ENCODE results near the gene GRIPAP1. TPM values are rescaled to one million over a fixed set of nuclear protein-coding genes. Genes with fewer than 3 reads are reported as not detected.

GRIPAP1 gene
- total and polyA plus RNA-seq, 2 donors (not counting 3 experiments of a cell fraction or from before 2014, with no cell fraction given): 25.3 to 49.4 TPM

GRCh38 chrX:49001521-49002090 lies 458 bp downstream of the GRIPAP1 start:
- H3K9me1 ChIP-seq (replicated peaks; ENCODE audit: control insufficient read depth, extremely low read depth, insufficient read depth, low read length): no peaks in the 10 kb centered on the region
- H3K27me3 ChIP-seq (ENCODE audit: control insufficient read depth in 2 of 2, insufficient read depth in 2 of 2, low read length in 2 of 2): no peaks in the 10 kb centered on the region
- intact Hi-C loops (cut with micrococcal nuclease) (loop anchor here (1.0 kb wide), 1 partner anchor 42 kb away; the partner anchor contains the start of gene TFE3), dilution Hi-C loops (cut with MboI; ENCODE audit: extremely low pct_ligation_motif_present, low sequenced_read_pairs) (no loop called here)
- peak overlapping the region; percentile 99 for H3K27ac ChIP-seq (ENCODE audit: insufficient read depth, low read depth, low read length)
- H3K36me3 ChIP-seq (ENCODE audit: control insufficient read depth in 2 of 2, extremely low read depth in 1 of 2, insufficient read depth in 2 of 2, low read length in 2 of 2): peaks cover 0 to 15% of the 10 kb centered on the region in 2 experiments
- H3K79me2 ChIP-seq (ENCODE audit: control insufficient read depth, insufficient read depth, low read length): peaks cover 8% of the 10 kb centered on the region
- H4K20me1 ChIP-seq (replicated peaks; ENCODE audit: control insufficient read depth, extremely low read depth, insufficient read depth, low read length): no peaks in the 10 kb centered on the region
- peak overlapping the region; percentile 69 for H3K4me2 ChIP-seq (ENCODE audit: insufficient read depth, low read length)
- peak overlapping the region; percentile 97 for H3K9ac ChIP-seq (replicated peaks; ENCODE audit: extremely low read depth, insufficient read depth, low read length)
- ChIA-PET CTCF (interaction anchor here (0.9 kb wide), 2 partner anchors 16 to 38 kb away, joined by 3 read pairs; no protein-coding TSS in a partner anchor), POLR2A (interaction anchor here (1.0 to 1.1 kb wide), 2 partner anchors 10 to 42 kb away, joined by 4 to 5 read pairs; no protein-coding TSS in a partner anchor)
- no peaks in the 10 kb centered on the region for H3K9me3 ChIP-seq (replicated peaks; ENCODE audit: control insufficient read depth, insufficient read depth, low read length)
- TSS peak; percentile 68 for BruUV-seq (replicated peaks)
- FAIRE-seq (no peak), DNase-seq (ENCODE audit: low read depth, low spot score) (peak; percentile 50)
- peak overlapping the region; percentile 84 for H2AFZ ChIP-seq (ENCODE audit: low read depth, low read length)
- H3K4me3 ChIP-seq (replicated peaks in 1 of 3; ENCODE audit: insufficient read depth in 1 of 3, low read depth in 1 of 3, low read length in 3 of 3): peak overlapping the region; percentile 67 to 92 (median 83)
- H3K4me1 ChIP-seq (ENCODE audit: control insufficient read depth, extremely low read depth, insufficient read depth, low read length): peaks cover 3% of the 10 kb centered on the region
- TF ChIP-seq MYC (IDR thresholded peaks at IDR 0.05; ENCODE audit: low read depth, low read length) (no peak), FOS (IDR thresholded peaks at IDR 0.05; ENCODE audit: borderline replicate concordance, insufficient read depth, low read length) (no peak), CTCF (IDR thresholded peaks at IDR 0.05; ENCODE audit: extremely low read depth in 1 of 2, insufficient read depth in 1 of 2, low read depth in 1 of 2, low read length in 2 of 2) (no peak), JUN (IDR thresholded peaks at IDR 0.05; ENCODE audit: borderline replicate concordance, insufficient read depth, insufficient read length, low read depth) (no peak), GATA2 (IDR thresholded peaks at IDR 0.05; ENCODE audit: insufficient read depth, insufficient read length, low read depth, low read length) (no peak), POLR2A (IDR thresholded peaks at IDR 0.05; ENCODE audit: low read depth, low read length) (no peak), MAX (IDR thresholded peaks at IDR 0.05; ENCODE audit: insufficient read depth, insufficient read length) (no peak), POLR2AphosphoS5 (IDR thresholded peaks at IDR 0.05; ENCODE audit: insufficient read depth, low read depth, low read length) (no peak), EZH2 (IDR thresholded peaks at IDR 0.05; ENCODE audit: borderline replicate concordance, low read depth, low read length, severe bottlenecking) (no peak)

All from endothelial cell of umbilical vein (primary cell).